ENCODE results near the gene IL1RAP. TPM values are rescaled to one million over a fixed set of nuclear protein-coding genes. Genes with fewer than 3 reads are reported as not detected.

IL1RAP gene
- total and polyA plus RNA-seq, 2 donors (not counting 3 experiments of a cell fraction or from before 2014, with no cell fraction given): 4.3 to 9.2 TPM

DNA sequence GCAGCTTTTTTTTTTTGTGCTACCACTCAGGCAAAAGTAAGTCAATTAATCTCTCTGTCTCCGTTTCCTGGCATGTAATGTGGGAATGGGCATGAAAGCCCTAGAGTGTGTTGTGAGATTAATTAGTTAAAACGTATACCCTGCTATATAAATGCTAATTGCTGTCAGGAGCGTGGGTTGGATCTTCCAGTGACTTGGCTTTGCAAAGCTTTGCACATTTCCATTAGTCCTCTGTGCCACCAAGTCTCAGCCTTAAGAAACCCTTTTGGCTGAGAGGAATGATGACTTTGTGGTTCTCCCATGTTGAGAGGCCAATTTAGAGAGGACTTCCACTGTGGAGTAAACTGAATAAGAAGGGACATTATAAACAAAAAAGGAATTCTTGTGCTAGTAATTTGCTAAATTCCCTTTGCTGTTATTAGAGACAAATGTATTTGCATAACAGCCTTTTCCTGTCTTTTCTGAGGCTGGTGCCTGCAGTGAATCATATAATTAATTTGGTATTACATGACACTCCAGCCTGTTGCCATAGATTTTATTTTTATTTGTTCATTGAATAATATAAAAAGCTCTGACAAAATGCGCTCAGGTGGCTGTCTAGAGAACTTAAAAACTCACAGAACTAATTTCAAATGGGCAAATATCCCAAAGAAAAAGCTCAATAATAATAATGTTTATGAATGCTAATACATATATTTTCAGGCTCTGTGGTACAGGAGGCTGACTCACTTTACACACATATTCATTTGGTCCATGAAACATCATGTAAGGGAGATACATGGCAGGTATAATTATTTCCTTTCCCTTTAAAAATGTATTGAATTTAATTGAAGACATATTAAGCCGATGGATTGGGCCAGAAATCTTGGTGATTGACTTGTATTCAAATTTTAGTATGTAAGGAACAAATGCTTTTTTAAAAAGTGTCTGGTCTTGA lies 82.7 kb downstream of the IL1RAP start:
- ChIA-PET POLR2A (no interaction called here), CTCF (interaction anchor here (0.6 kb wide), 1 partner anchor 1122 kb away, joined by 3 read pairs; no protein-coding TSS in a partner anchor)
- intact Hi-C loops (cut with micrococcal nuclease): no loop called here
- H4K20me1 ChIP-seq (replicated peaks; ENCODE audit: control insufficient read depth, extremely low read depth, insufficient read depth, low read length): no peaks in the 10 kb centered on the region
- no peak overlapping the region for H3K4me3 ChIP-seq (replicated peaks in 1 of 3; ENCODE audit: insufficient read depth in 1 of 3, low read depth in 1 of 3, low read length in 3 of 3)
- H3K27ac ChIP-seq (ENCODE audit: insufficient read depth, low read depth, low read length): no peak overlapping the region
- dilution Hi-C loops (cut with MboI; ENCODE audit: extremely low pct_ligation_motif_present, low sequenced_read_pairs): no loop called here
- H3K4me2 ChIP-seq (ENCODE audit: insufficient read depth, low read length): no peak overlapping the region
- TF ChIP-seq POLR2A (IDR thresholded peaks at IDR 0.05; ENCODE audit: low read depth, low read length): no peak
- TF ChIP-seq POLR2AphosphoS5 (IDR thresholded peaks at IDR 0.05; ENCODE audit: insufficient read depth, low read depth, low read length): no peak
- TF ChIP-seq JUN (IDR thresholded peaks at IDR 0.05; ENCODE audit: borderline replicate concordance, insufficient read depth, insufficient read length, low read depth): no peak
- no peak for TF ChIP-seq FOS (IDR thresholded peaks at IDR 0.05; ENCODE audit: borderline replicate concordance, insufficient read depth, low read length)
- TF ChIP-seq GATA2 (IDR thresholded peaks at IDR 0.05; ENCODE audit: insufficient read depth, insufficient read length, low read depth, low read length): no peak
- no peak for TF ChIP-seq MYC (IDR thresholded peaks at IDR 0.05; ENCODE audit: low read depth, low read length)
- TF ChIP-seq EZH2 (IDR thresholded peaks at IDR 0.05; ENCODE audit: borderline replicate concordance, low read depth, low read length, severe bottlenecking): no peak
- TF ChIP-seq, protein P1, sequence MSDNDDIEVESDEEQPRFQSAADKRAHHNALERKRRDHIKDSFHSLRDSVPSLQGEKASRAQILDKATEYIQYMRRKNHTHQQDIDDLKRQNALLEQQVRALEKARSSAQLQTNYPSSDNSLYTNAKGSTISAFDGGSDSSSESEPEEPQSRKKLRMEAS (IDR thresholded peaks at IDR 0.05; ENCODE audit: insufficient read depth, insufficient read length): no peak
- TF ChIP-seq, protein P2, sequence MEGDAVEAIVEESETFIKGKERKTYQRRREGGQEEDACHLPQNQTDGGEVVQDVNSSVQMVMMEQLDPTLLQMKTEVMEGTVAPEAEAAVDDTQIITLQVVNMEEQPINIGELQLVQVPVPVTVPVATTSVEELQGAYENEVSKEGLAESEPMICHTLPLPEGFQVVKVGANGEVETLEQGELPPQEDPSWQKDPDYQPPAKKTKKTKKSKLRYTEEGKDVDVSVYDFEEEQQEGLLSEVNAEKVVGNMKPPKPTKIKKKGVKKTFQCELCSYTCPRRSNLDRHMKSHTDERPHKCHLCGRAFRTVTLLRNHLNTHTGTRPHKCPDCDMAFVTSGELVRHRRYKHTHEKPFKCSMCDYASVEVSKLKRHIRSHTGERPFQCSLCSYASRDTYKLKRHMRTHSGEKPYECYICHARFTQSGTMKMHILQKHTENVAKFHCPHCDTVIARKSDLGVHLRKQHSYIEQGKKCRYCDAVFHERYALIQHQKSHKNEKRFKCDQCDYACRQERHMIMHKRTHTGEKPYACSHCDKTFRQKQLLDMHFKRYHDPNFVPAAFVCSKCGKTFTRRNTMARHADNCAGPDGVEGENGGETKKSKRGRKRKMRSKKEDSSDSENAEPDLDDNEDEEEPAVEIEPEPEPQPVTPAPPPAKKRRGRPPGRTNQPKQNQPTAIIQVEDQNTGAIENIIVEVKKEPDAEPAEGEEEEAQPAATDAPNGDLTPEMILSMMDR (IDR thresholded peaks at IDR 0.05; ENCODE audit: extremely low read depth in 1 of 2, insufficient read depth in 1 of 2, low read depth in 1 of 2, low read length in 2 of 2): no peak
- no peaks in the 10 kb centered on the region for H3K79me2 ChIP-seq (ENCODE audit: control insufficient read depth, insufficient read depth, low read length)
- no TSS peak for BruUV-seq (replicated peaks)
- DNase-seq (ENCODE audit: low read depth, low spot score) (no peak), FAIRE-seq (no peak)
- no peak overlapping the region for H3K9ac ChIP-seq (replicated peaks; ENCODE audit: extremely low read depth, insufficient read depth, low read length)
- no peaks in the 10 kb centered on the region for H3K4me1 ChIP-seq (ENCODE audit: control insufficient read depth, extremely low read depth, insufficient read depth, low read length)
- no peaks in the 10 kb centered on the region for H3K36me3 ChIP-seq (ENCODE audit: control insufficient read depth in 2 of 2, extremely low read depth in 1 of 2, insufficient read depth in 2 of 2, low read length in 2 of 2)
- no peaks in the 10 kb centered on the region for H3K9me3 ChIP-seq (replicated peaks; ENCODE audit: control insufficient read depth, insufficient read depth, low read length)
- H2AFZ ChIP-seq (ENCODE audit: low read depth, low read length): no peak overlapping the region
- H3K9me1 ChIP-seq (replicated peaks; ENCODE audit: control insufficient read depth, extremely low read depth, insufficient read depth, low read length): no peaks in the 10 kb centered on the region
- no peaks in the 10 kb centered on the region for H3K27me3 ChIP-seq (ENCODE audit: control insufficient read depth in 2 of 2, insufficient read depth in 2 of 2, low read length in 2 of 2)

All from endothelial cell of umbilical vein (primary cell).